ENCODE results near the gene MPP1. TPM values are rescaled to one million over a fixed set of nuclear protein-coding genes. Genes with fewer than 3 reads are reported as not detected.
A peak's percentile ranks its signal among the peaks of the same experiment; 100 is the strongest.

The MPP1 gene
- total and polyA plus RNA-seq, 2 of the 8 experiments (the other 6 are each of a cell fraction or from before 2014, with no cell fraction given), result 7.6 to 13.4 TPM

- Histone ChIP-seq H4K91ac (replicated peaks; ENCODE audit: insufficient read length, low read length) (no peak overlapping the region), H3K56ac (replicated peaks; ENCODE audit: insufficient read length, low read depth, low read length) (no peak overlapping the region), H2BK12ac (ENCODE audit: low read depth, low read length) (no peak overlapping the region), H3K27ac (ENCODE audit: low read depth, low read length) (no peak overlapping the region), H2AFZ (ENCODE audit: low read length) (no peak overlapping the region), H4K20me1 (replicated peaks in 1 of 2; ENCODE audit: control insufficient read depth in 1 of 2, insufficient read depth in 2 of 2, low read length in 2 of 2) (peaks cover 0 to 2% of the 10 kb centered on the region in 2 experiments), H2BK20ac (ENCODE audit: low read length) (no peak overlapping the region), H2AK5ac (ENCODE audit: low read depth, low read length) (no peak overlapping the region), H3K27me3 (replicated peaks in 1 of 4; ENCODE audit: control insufficient read depth in 3 of 4, extremely low read depth in 1 of 4, insufficient read depth in 3 of 4, low read length in 3 of 4) (peaks cover 8 to 29% (median 27%) of the 10 kb centered on the region in 4 experiments), H2BK5ac (ENCODE audit: low read depth, low read length) (no peak overlapping the region), H2BK15ac (ENCODE audit: low read length) (no peak overlapping the region), H3K9me3 (ENCODE audit: insufficient read depth in 2 of 2, low read depth in 1 of 2, low read length in 1 of 2) (no peaks in the 10 kb centered on the region), H4K8ac (ENCODE audit: extremely low read depth, insufficient read depth, low read length) (no peak overlapping the region), H3K4ac (replicated peaks; ENCODE audit: insufficient read length, low read depth, low read length) (no peak overlapping the region), H3K4me3 (ENCODE audit: extremely low read depth in 1 of 4, insufficient read depth in 2 of 4, low read depth in 3 of 4, low read length in 4 of 4) (no peak overlapping the region), H3K79me1 (ENCODE audit: low read depth, low read length) (no peaks in the 10 kb centered on the region), H3K23ac (ENCODE audit: insufficient read length) (no peak overlapping the region), H2BK120ac (replicated peaks; ENCODE audit: low read depth, low read length) (no peak overlapping the region), H3K4me2 (ENCODE audit: insufficient read depth in 1 of 2, low read depth in 2 of 2, low read length in 2 of 2) (no peak overlapping the region), H3K18ac (ENCODE audit: extremely low read depth, low read length) (no peak overlapping the region), H3K23me2 (ENCODE audit: low read depth, low read length) (peaks cover 2% of the 10 kb centered on the region; the same call in 1 of the 2 replicates), H4K5ac (ENCODE audit: insufficient read length, low read depth, low read length) (no peak overlapping the region), H3K79me2 (ENCODE audit: control insufficient read depth in 1 of 2, insufficient read depth in 2 of 2, low read length in 2 of 2) (no peaks in the 10 kb centered on the region), H3K9ac (replicated peaks in 1 of 4; ENCODE audit: extremely low read depth in 1 of 4, low read depth in 3 of 4, low read length in 3 of 4) (no peak overlapping the region), H3K4me1 (replicated peaks in 1 of 4; ENCODE audit: control insufficient read depth in 3 of 4, insufficient read depth in 4 of 4, low read length in 3 of 4) (no peaks in the 10 kb centered on the region), H3K14ac (ENCODE audit: insufficient read length) (no peak overlapping the region), H3K36me3 (ENCODE audit: control insufficient read depth in 2 of 4, insufficient read depth in 4 of 4, low read length in 3 of 4) (no peaks in the 10 kb centered on the region)
- WGBS, 2 experiments (ENCODE audit: extremely low coverage in 1 of 2, insufficient coverage in 1 of 2, insufficient read length in 1 of 2, insufficient replicate concordance in 2 of 2, low coverage in 1 of 2, low lambda C conversion rate in 2 of 2, missing lambda C conversion rate in 1 of 2), result 63% methylated on average over 9 of the region's 11 CpGs; no CpG with 5 or more reads in 1 of the 2 experiments
- ChIA-PET POLR2A (ENCODE audit: partially characterized antibody) (no interaction called here), CTCF (ENCODE audit: partially characterized antibody) (interaction anchor here (0.9 to 3.6 kb wide), 12 partner anchors 9 to 156 kb away, joined by 3 to 22 read pairs (median 6); no protein-coding TSS in a partner anchor)
- no peak for DNase-seq (ENCODE audit: low read depth in 1 of 2, low spot score in 2 of 2)
- FAIRE-seq, result peak; percentile 97
- TF ChIP-seq RFX5 (IDR thresholded peaks at IDR 0.05; ENCODE audit: borderline replicate concordance, low read depth, low read length) (no peak), RAD21 (IDR thresholded peaks at IDR 0.05 in 1 of 2, conservative IDR thresholded peaks at IDR 0.05 in 1 of 2; ENCODE audit: low read depth in 2 of 2, low read length in 2 of 2) (peak; percentile 73 to 76), BRCA1 (IDR thresholded peaks at IDR 0.05; ENCODE audit: low read depth, low read length) (no peak), EGR1 (IDR thresholded peaks at IDR 0.05; ENCODE audit: borderline replicate concordance, low read depth, low read length) (no peak), SIX5 (IDR thresholded peaks at IDR 0.05; ENCODE audit: low read depth, low read length) (no peak), TAF1 (IDR thresholded peaks at IDR 0.05; ENCODE audit: low read depth, low read length) (no peak), CTCF (IDR thresholded peaks at IDR 0.05; ENCODE audit: control extremely low read depth in 1 of 3, insufficient read depth in 1 of 3, low read depth in 1 of 3, low read length in 3 of 3) (peak in 2 of 3 experiments; percentile 59 to 61; a peak in 3 of 4 replicates), SP2 (IDR thresholded peaks at IDR 0.05; ENCODE audit: low read length) (no peak), YY1 (IDR thresholded peaks at IDR 0.05; ENCODE audit: low read depth, low read length) (no peak), USF2 (IDR thresholded peaks at IDR 0.05; ENCODE audit: low read length) (no peak)
Measured at GRCh38 chrX:154748712-154749339, 56.5 kb downstream of the MPP1 start.

Measured in H1 (cell line).